ENCODE results near the gene EFTUD2.

EFTUD2 gene

GRCh38 chr17:44941712-44942331 lies 42.6 kb upstream of the EFTUD2 start:
- ChIA-PET CTCF (interaction anchor here (0.6 to 8.1 kb wide), 4 partner anchors 12 to 79 kb away, joined by 3 to 39 read pairs (median 19); no protein-coding TSS in a partner anchor), POLR2A (interaction anchor here (0.7 to 1.4 kb wide), 2 partner anchors 16 to 166 kb away, joined by 3 to 4 read pairs; no protein-coding TSS in a partner anchor)
- Histone ChIP-seq H3K4me1 (ENCODE audit: control insufficient read depth, insufficient read depth, low read length) (peaks cover 4% of the 10 kb centered on the region; the same call in 1 of the 2 replicates), H3K9me3 (ENCODE audit: control insufficient read depth, insufficient read depth, low read depth, low read length) (no peaks in the 10 kb centered on the region), H3K4me3 (ENCODE audit: low read depth, low read length) (no peak overlapping the region), H3K36me3 (ENCODE audit: control insufficient read depth in 2 of 2, insufficient read depth in 1 of 2, low read length in 2 of 2) (peaks cover 46 to 68% of the 10 kb centered on the region in 2 experiments), H3K27ac (ENCODE audit: extremely low read depth, low read depth, low read length) (peak overlapping the region; percentile 43)
- TF ChIP-seq ZSCAN18 (tag by site-specific recombination; IDR thresholded peaks at IDR 0.05) = no peak
- TF ChIP-seq ZNF341 (tag by site-specific recombination; IDR thresholded peaks at IDR 0.05; ENCODE audit: low read depth) = 0 out of 2 replicates have a peak, but pooled peaks have one; percentile 17
- no peak for TF ChIP-seq GLIS2 (tag by site-specific recombination; IDR thresholded peaks at IDR 0.05)
- no peak for TF ChIP-seq SP7 (tag by site-specific recombination; IDR thresholded peaks at IDR 0.05)
- no peak for TF ChIP-seq ZNF24 (tag by site-specific recombination; IDR thresholded peaks at IDR 0.05)
- TF ChIP-seq ZBTB1 (tag by site-specific recombination; IDR thresholded peaks at IDR 0.05) = no peak

GRCh38 chr17:44940768-44941167 lies 41.5 kb upstream of the EFTUD2 start:
- TF ChIP-seq ZFHX2 (tag by site-specific recombination; conservative IDR thresholded peaks at IDR 0.05) (no peak), KLF1 (tag by site-specific recombination; IDR thresholded peaks at IDR 0.05) (no peak), HOXA7 (CRISPR knock-in tag; IDR thresholded peaks at IDR 0.05; ENCODE audit: borderline replicate concordance) (no peak), ZNF433 (tag by site-specific recombination; IDR thresholded peaks at IDR 0.05; ENCODE audit: low read depth) (no peak), ZNF623 (tag by site-specific recombination; IDR thresholded peaks at IDR 0.05) (no peak), KLF16 (tag by site-specific recombination; IDR thresholded peaks at IDR 0.05) (no peak), ZNF555 (tag by site-specific recombination; conservative IDR thresholded peaks at IDR 0.05) (no peak), ZNF184 (tag by site-specific recombination; IDR thresholded peaks at IDR 0.05) (no peak), ZNF114 (tag by site-specific recombination; IDR thresholded peaks at IDR 0.05) (no peak), ZNF473 (tag by site-specific recombination; IDR thresholded peaks at IDR 0.05) (no peak), KLF17 (tag by site-specific recombination; IDR thresholded peaks at IDR 0.05) (no peak), ZNF510 (tag by site-specific recombination; IDR thresholded peaks at IDR 0.05; ENCODE audit: insufficient replicate concordance) (no peak), ZNF350 (tag by site-specific recombination; IDR thresholded peaks at IDR 0.05) (no peak), MZF1 (tag by site-specific recombination; IDR thresholded peaks at IDR 0.05; ENCODE audit: borderline replicate concordance) (no peak), ZXDB (tag by site-specific recombination; IDR thresholded peaks at IDR 0.05) (no peak), ZNF324 (tag by site-specific recombination; IDR thresholded peaks at IDR 0.05) (no peak), ZNF549 (tag by site-specific recombination; IDR thresholded peaks at IDR 0.05) (no peak), ZNF571 (tag by site-specific recombination; IDR thresholded peaks at IDR 0.05) (no peak), ZNF654 (tag by site-specific recombination; IDR thresholded peaks at IDR 0.05; ENCODE audit: low read depth) (no peak)
- TF ChIP-seq, protein P1, sequence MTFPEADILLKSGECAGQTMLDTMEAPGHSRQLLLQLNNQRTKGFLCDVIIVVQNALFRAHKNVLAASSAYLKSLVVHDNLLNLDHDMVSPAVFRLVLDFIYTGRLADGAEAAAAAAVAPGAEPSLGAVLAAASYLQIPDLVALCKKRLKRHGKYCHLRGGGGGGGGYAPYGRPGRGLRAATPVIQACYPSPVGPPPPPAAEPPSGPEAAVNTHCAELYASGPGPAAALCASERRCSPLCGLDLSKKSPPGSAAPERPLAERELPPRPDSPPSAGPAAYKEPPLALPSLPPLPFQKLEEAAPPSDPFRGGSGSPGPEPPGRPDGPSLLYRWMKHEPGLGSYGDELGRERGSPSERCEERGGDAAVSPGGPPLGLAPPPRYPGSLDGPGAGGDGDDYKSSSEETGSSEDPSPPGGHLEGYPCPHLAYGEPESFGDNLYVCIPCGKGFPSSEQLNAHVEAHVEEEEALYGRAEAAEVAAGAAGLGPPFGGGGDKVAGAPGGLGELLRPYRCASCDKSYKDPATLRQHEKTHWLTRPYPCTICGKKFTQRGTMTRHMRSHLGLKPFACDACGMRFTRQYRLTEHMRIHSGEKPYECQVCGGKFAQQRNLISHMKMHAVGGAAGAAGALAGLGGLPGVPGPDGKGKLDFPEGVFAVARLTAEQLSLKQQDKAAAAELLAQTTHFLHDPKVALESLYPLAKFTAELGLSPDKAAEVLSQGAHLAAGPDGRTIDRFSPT (tag by site-specific recombination; IDR thresholded peaks at IDR 0.05) = no peak
- no peak overlapping the region for H3K4me3 ChIP-seq (ENCODE audit: low read depth, low read length)
- no peaks in the 10 kb centered on the region for H3K9me3 ChIP-seq (ENCODE audit: control insufficient read depth, insufficient read depth, low read depth, low read length)
- peaks cover 4% of the 10 kb centered on the region; the same call in 1 of the 2 replicates for H3K4me1 ChIP-seq (ENCODE audit: control insufficient read depth, insufficient read depth, low read length)
- H3K27ac ChIP-seq (ENCODE audit: extremely low read depth, low read depth, low read length) = no peak overlapping the region
- POLR2A ChIA-PET = interaction anchor here (0.5 to 2.0 kb wide), 3 partner anchors 9 to 125 kb away, joined by 3 to 5 read pairs (median 5); partner anchors contain the start of gene C1QL1
- CTCF ChIA-PET = interaction anchor here (0.7 to 8.1 kb wide), 6 partner anchors 20 to 194 kb away, joined by 3 to 39 read pairs (median 4); no protein-coding TSS in a partner anchor
- H3K36me3 ChIP-seq (ENCODE audit: control insufficient read depth in 2 of 2, insufficient read depth in 1 of 2, low read length in 2 of 2) = peaks cover 53 to 65% of the 10 kb centered on the region in 2 experiments

All from HEK293 (cell line).